ENCODE data around the gene ANGPTL8. TPM values are rescaled to one million over a fixed set of nuclear protein-coding genes. Genes with fewer than 3 reads are reported as not detected.

ANGPTL8 gene
- total and polyA plus RNA-seq, 3 donors from 2014 or later, result not detected

- DNase-seq, result no peak
- intact Hi-C loops (cut with DNase I; ENCODE audit: low total_unique reads), result loop anchor here (10.0 kb wide), 1 partner anchor 154 kb away; no protein-coding TSS in a partner anchor
- Histone ChIP-seq H3K4me3 (no peak overlapping the region), H3K27me3 (no peaks in the 10 kb centered on the region), H3K4me1 (peaks cover 7% of the 10 kb centered on the region), H3K36me3 (ENCODE audit: low read depth, missing control alignments) (no peaks in the 10 kb centered on the region), H3K27ac (no peak overlapping the region), H3K9me3 (no peaks in the 10 kb centered on the region)
- 72 to 82% methylated on average over 7 of the region's 7 CpGs for WGBS, 2 donors
- TF ChIP-seq POLR2A (IDR thresholded peaks at IDR 0.05), result no peak
- TF ChIP-seq CTCF (IDR thresholded peaks at IDR 0.05), result peak in 2 of 3 experiments; percentile 41 to 52
These were observed 48.9 kb downstream of the ANGPTL8 start for GRCh38 chr19:11288349-11288748.

GRCh38 chr19:11290256-11290655 lies 50.8 kb downstream of the ANGPTL8 start:
- Histone ChIP-seq H3K9me3 (no peaks in the 10 kb centered on the region), H3K27me3 (no peaks in the 10 kb centered on the region), H3K4me3 (no peak overlapping the region), H3K4me1 (no peaks in the 10 kb centered on the region), H3K27ac (no peak overlapping the region), H3K36me3 (ENCODE audit: low read depth, missing control alignments) (no peaks in the 10 kb centered on the region)
- 83 to 88% methylated on average over 4 of the region's 4 CpGs for WGBS, 2 donors
- no peak for DNase-seq
- intact Hi-C loops (cut with DNase I; ENCODE audit: low total_unique reads), result loop anchor here (10.0 kb wide), 2 partner anchors 85 to 155 kb away; partner anchors contain the start of gene SWSAP1
- no peak for TF ChIP-seq CTCF (IDR thresholded peaks at IDR 0.05)
- no peak for TF ChIP-seq POLR2A (IDR thresholded peaks at IDR 0.05)

- no peaks in the 10 kb centered on the region for H3K36me3 ChIP-seq (ENCODE audit: low read depth, missing control alignments)
- no peak overlapping the region for H3K27ac ChIP-seq
- no peak for DNase-seq
- H3K9me3 ChIP-seq, result no peaks in the 10 kb centered on the region
- intact Hi-C loops (cut with DNase I; ENCODE audit: low total_unique reads), result loop anchor here (10.0 kb wide), 2 partner anchors 83 to 153 kb away; partner anchors contain the start of gene SWSAP1
- no peaks in the 10 kb centered on the region for H3K27me3 ChIP-seq
- H3K4me3 ChIP-seq, result no peak overlapping the region
- TF ChIP-seq CTCF (IDR thresholded peaks at IDR 0.05), result no peak
- TF ChIP-seq POLR2A (IDR thresholded peaks at IDR 0.05), result no peak
- WGBS, 2 donors, result 85 to 92% methylated on average over 7 of the region's 7 CpGs
- no peaks in the 10 kb centered on the region for H3K4me1 ChIP-seq
These were observed 52.0 kb downstream of the ANGPTL8 start for GRCh38 chr19:11291415-11291814.

Other genes with a start within 250 kb of the ANGPTL8 start
- 10 to 100 TPM; 12.5 to 19.0 TPM for gene LDLR, start 150.2 kb upstream of the ANGPTL8 start, total RNA-seq
- 20.1 TPM for gene LDLR, start 150.2 kb upstream of the ANGPTL8 start, polyA plus RNA-seq (ENCODE audit: insufficient read depth, low read depth, low replicate concordance)
- 1 to 10 TPM; 7.1 to 7.4 TPM for gene SPC24, start 83.8 kb upstream of the ANGPTL8 start, total RNA-seq
- 5.4 TPM for gene SPC24, start 83.8 kb upstream of the ANGPTL8 start, polyA plus RNA-seq (ENCODE audit: insufficient read depth, low read depth, low replicate concordance)
- 100 to 1,000 TPM in 1 of 2 donors, 10 to 100 TPM in 1; 98.9 to 161 TPM for gene KANK2, start 42.1 kb upstream of the ANGPTL8 start, total RNA-seq
- 77.7 TPM for gene KANK2, start 42.1 kb upstream of the ANGPTL8 start, polyA plus RNA-seq (ENCODE audit: insufficient read depth, low read depth, low replicate concordance)
- gene DOCK6, start 22.9 kb downstream of the ANGPTL8 start, total RNA-seq, result 10 to 100 TPM; 32.5 to 45.0 TPM
- gene DOCK6, start 22.9 kb downstream of the ANGPTL8 start, polyA plus RNA-seq (ENCODE audit: insufficient read depth, low read depth, low replicate concordance), result 18.4 TPM
- 100 to 1,000 TPM in 1 of 2 donors, 10 to 100 TPM in 1; 42.5 to 137 TPM for gene TSPAN16, start 56.5 kb downstream of the ANGPTL8 start, total RNA-seq
- 180 TPM for gene TSPAN16, start 56.5 kb downstream of the ANGPTL8 start, polyA plus RNA-seq (ENCODE audit: insufficient read depth, low read depth, low replicate concordance)
- 1 to 10 TPM; 6.7 to 9.8 TPM for gene RAB3D, start 100.0 kb downstream of the ANGPTL8 start, total RNA-seq
- gene RAB3D, start 100.0 kb downstream of the ANGPTL8 start, polyA plus RNA-seq (ENCODE audit: insufficient read depth, low read depth, low replicate concordance), result 4.5 TPM
- 100 to 1,000 TPM; 174 to 213 TPM for gene TMEM205, start 106.6 kb downstream of the ANGPTL8 start, total RNA-seq
- gene TMEM205, start 106.6 kb downstream of the ANGPTL8 start, polyA plus RNA-seq (ENCODE audit: insufficient read depth, low read depth, low replicate concordance), result 132 TPM
- 10 to 100 TPM; 41.3 to 59.8 TPM for gene CCDC159, start 106.9 kb downstream of the ANGPTL8 start, total RNA-seq
- 99.0 TPM for gene CCDC159, start 106.9 kb downstream of the ANGPTL8 start, polyA plus RNA-seq (ENCODE audit: insufficient read depth, low read depth, low replicate concordance)
- gene PLPPR2, start 115.8 kb downstream of the ANGPTL8 start, total RNA-seq, result 10 to 100 TPM; 27.1 to 28.9 TPM
- 20.3 TPM for gene PLPPR2, start 115.8 kb downstream of the ANGPTL8 start, polyA plus RNA-seq (ENCODE audit: insufficient read depth, low read depth, low replicate concordance)
- 1 to 10 TPM; 6.5 to 7.0 TPM for gene SWSAP1, start 135.0 kb downstream of the ANGPTL8 start, total RNA-seq
- gene SWSAP1, start 135.0 kb downstream of the ANGPTL8 start, polyA plus RNA-seq (ENCODE audit: insufficient read depth, low read depth, low replicate concordance), result 4.9 TPM
- 1 to 10 TPM; 5.7 to 7.6 TPM for gene EPOR, start 144.7 kb downstream of the ANGPTL8 start, total RNA-seq
- gene EPOR, start 144.7 kb downstream of the ANGPTL8 start, polyA plus RNA-seq (ENCODE audit: insufficient read depth, low read depth, low replicate concordance), result 4.3 TPM
- gene RGL3, start 179.7 kb downstream of the ANGPTL8 start, total RNA-seq, result 1 to 10 TPM; 3.1 to 3.6 TPM
- 5.5 TPM for gene RGL3, start 179.7 kb downstream of the ANGPTL8 start, polyA plus RNA-seq (ENCODE audit: insufficient read depth, low read depth, low replicate concordance)
- 10 to 100 TPM in 1 of 2 donors, 1 to 10 TPM in 1; 9.7 to 14.8 TPM for gene ODAD3, start 195.5 kb downstream of the ANGPTL8 start, total RNA-seq
- gene ODAD3, start 195.5 kb downstream of the ANGPTL8 start, polyA plus RNA-seq (ENCODE audit: insufficient read depth, low read depth, low replicate concordance), result 18.3 TPM
- 100 to 1,000 TPM; 214 to 256 TPM for gene PRKCSH, start 196.0 kb downstream of the ANGPTL8 start, total RNA-seq
- 266 TPM for gene PRKCSH, start 196.0 kb downstream of the ANGPTL8 start, polyA plus RNA-seq (ENCODE audit: insufficient read depth, low read depth, low replicate concordance)
- gene ELAVL3, start 241.4 kb downstream of the ANGPTL8 start, total RNA-seq, result 1 to 10 TPM; 6.1 to 7.5 TPM
- 0.74 TPM for gene ELAVL3, start 241.4 kb downstream of the ANGPTL8 start, polyA plus RNA-seq (ENCODE audit: insufficient read depth, low read depth, low replicate concordance)